Testis (tissue), 2 donors: Measurements from ENCODE around the gene CD9.

Experiments used
- CTCF ChIP-seq, 3 experiments: fragments of 450-650 bp in 2 of 3; fragments of 200-600 bp in 1 of 3; sonication (generic) in 1 of 3; IDR thresholded peaks; one replicate each; pipeline ENCODE4 v1.5.1; 2016 to 2019; ENCODE audit warnings: antibody characterized with exemption in 3 of 3, mild to moderate bottlenecking in 2 of 3, moderate library complexity in 1 of 3
- POLR2A ChIP-seq: fragments of 450-650 bp; IDR thresholded peaks from one replicate; pipeline ENCODE4 v1.6.1; 2017; ENCODE audit warnings: antibody characterized with exemption, mild to moderate bottlenecking, moderate library complexity

- TF ChIP-seq CTCF (IDR thresholded peaks at IDR 0.05) (no peak), POLR2A (no peak)
Measured at GRCh38 chr12:6207259-6207925, 7.2 kb downstream of the CD9 start.
